Glomerular visceral epithelial cell (primary cell): ENCODE measurements around the gene HCN4.

ENCODE experiments used
- DNase-seq: peaks from one replicate; pipeline ENCODE4 v3.0.0-alpha.2; 2016; ENCODE audit errors: extremely low spot score

Gene HCN4

DNA sequence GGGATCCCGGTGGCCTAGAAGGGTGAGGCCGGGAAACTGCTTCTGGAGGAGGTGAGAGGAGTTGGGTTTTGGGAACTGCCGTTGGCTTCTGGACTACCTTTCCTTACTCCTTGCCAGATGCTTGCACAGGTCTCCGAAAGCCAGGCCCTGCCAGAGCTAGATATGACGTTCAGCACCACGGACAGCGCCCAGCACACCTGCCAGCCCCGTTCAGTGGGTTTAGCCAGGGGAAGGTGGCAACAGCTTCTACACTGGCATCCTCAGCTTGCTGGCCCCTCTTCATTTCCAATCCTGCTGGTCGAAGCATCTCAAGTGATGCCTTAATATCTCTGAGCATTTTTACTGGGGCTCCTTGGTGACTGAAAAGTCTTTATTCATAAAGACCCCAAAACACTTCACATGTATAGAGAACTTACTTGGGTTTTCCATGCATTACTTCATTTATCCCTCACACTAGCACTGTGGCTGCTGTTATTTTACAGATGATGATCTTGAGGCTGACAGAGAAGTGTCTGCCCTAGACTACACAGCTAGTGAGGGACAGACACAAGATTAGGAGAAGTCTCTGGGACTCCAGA lies 21.9 kb downstream of the HCN4 start:
- peak; percentile 63 for DNase-seq

- no peak for DNase-seq
These were observed 23.1 kb downstream of the HCN4 start for GRCh38 chr15:73345658-73346057.

DNA sequence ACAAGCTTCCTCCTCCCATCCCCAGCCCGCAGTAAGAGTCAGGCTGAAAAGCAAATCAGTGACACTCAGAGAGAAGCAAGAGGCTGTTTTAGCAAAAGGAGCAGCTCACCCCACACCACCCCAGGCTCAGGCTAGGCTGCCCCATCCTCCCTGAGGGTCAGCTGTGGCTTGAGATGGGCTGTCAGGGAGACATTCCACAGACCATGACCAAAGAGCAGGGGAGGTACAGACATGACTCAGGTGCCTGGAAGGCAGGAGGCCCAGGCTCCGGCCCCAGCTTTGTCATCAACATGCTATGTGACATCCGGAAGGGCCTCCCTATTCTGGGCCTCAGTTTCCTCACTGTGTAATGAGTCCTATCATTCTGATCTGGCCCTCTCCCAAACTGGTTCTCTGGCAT lies 24.7 kb downstream of the HCN4 start:
- DNase-seq: peak; percentile 50

DNA sequence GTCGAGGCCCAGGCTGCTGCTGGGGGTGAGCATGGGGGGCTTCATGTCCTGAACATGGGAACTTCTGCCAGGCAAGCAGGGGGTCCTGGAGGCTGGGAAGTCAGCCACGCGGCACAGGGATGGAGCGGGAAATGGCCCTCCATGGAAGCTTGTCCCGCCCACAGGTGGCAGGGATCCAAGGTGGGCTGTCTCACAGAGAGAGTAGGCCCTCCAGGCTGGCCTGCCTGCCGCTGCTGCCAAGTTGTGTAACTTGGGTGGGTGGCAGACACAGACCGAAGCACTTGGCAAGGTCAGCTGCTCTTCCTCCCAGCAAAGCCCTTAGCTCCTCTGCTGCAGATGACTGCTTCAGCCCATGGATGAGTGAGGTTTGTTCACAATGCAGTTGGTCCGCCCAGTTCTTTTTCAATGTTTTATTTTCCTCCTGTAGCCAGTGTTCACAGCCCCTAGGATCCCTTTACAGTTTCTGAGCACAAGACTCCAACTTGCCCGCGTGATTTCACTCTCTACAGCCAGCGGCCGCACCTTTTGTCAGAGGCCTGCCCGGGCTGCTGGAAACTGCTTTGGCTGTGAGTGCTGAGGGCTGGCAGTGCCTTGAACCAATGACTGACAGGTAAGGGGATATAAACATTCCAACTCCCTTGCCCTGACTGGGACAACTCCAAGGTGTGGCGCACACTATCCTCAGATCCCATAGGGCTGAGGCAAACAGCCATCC lies 26.7 kb downstream of the HCN4 start:
- DNase-seq: no peak

GRCh38 chr15:73340502-73341192 lies 28.1 kb downstream of the HCN4 start:
- no peak for DNase-seq

- DNase-seq: no peak
These were observed 30.0 kb downstream of the HCN4 start for GRCh38 chr15:73338606-73339374.

DNA sequence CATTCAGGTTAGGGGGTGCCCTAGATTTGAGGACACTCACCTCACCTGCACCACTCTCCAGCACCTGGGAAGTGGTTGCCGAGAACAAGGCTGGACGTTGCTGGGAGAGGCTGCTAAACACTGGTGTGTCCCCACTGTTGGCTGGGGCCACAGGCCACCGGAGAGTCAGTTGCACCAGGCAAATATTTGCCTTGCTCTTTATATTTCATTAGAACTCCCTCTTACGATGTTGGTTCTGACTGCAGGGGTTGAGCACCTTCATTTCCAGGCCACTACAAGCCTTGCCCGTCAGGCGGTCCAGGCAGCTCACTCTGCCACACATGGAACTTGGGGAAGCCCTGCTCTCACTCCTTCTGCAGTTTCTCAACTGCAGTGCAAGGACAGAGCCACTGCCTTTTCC lies 30.7 kb downstream of the HCN4 start:
- no peak for DNase-seq

DNA sequence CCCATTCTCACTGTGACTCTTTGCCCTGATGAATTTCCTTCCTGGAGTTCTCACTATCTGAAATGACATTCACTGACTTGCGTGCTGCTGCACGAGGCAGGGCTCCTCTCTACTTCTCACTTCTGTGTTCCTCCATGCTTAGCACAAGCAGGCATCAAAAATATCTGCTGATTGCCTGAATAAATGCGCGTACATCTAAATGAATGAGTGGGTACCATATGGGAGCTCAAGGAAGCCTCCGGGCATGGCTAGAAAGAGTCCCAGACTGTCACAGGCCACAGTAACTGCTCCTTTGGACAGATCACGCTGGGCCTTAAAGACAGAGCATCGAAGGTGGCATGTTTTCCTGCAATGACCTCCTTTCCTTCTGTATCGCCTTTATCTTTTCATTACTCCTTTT lies 31.6 kb downstream of the HCN4 start:
- no peak for DNase-seq

GRCh38 chr15:73336756-73337155 lies 32.0 kb downstream of the HCN4 start:
- DNase-seq: no peak

GRCh38 chr15:73335471-73335870 lies 33.3 kb downstream of the HCN4 start:
- no peak for DNase-seq

- no peak for DNase-seq
These were observed 33.7 kb downstream of the HCN4 start for GRCh38 chr15:73335026-73335425.

- no peak for DNase-seq
These were observed 34.7 kb downstream of the HCN4 start for GRCh38 chr15:73334086-73334485.

DNA sequence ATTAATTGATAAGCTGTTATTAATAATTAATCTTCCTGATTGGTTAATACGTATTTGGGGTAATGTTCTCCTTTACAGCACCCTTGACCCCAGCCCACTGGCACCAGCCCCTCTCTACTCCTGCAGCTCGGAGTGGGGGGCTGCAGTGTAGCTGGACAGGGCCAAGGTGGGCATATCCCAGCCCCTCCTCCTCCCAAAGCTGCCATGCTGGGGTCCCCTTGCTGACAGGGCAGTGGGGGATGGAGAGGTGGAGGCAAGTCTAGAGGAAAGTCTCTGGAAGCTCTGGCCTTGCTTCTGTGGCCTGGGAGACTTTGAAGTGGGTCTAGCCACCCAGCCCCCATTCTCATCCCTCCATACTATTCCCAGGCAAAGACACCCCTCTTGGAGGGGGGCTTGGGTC lies 35.8 kb downstream of the HCN4 start:
- no peak for DNase-seq

- no peak for DNase-seq
These were observed 36.5 kb downstream of the HCN4 start for GRCh38 chr15:73331991-73332925.

DNA sequence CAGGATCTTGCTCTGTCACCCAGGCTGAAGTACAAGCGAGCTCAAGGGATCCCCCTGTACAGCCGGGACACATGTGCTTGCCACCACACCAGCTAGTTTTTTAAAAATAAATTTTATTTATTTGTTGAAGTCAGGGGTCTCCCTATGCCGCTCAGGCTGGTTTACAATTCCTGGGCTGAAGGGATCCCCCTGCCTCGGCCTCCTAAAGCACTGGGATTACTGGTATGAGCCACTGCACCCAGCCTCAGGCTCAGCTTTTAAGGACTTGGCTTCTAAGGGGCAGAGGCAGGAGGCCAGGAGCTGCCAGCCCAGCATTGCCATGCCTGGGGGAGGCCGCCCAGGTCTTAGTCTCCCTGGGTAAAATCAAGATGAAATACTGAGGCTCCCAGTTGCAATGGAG lies 37.3 kb downstream of the HCN4 start:
- no peak for DNase-seq

- no peak for DNase-seq
These were observed 38.3 kb downstream of the HCN4 start for GRCh38 chr15:73330206-73331051.

GRCh38 chr15:73329501-73330200 lies 39.1 kb downstream of the HCN4 start:
- DNase-seq: no peak

DNA sequence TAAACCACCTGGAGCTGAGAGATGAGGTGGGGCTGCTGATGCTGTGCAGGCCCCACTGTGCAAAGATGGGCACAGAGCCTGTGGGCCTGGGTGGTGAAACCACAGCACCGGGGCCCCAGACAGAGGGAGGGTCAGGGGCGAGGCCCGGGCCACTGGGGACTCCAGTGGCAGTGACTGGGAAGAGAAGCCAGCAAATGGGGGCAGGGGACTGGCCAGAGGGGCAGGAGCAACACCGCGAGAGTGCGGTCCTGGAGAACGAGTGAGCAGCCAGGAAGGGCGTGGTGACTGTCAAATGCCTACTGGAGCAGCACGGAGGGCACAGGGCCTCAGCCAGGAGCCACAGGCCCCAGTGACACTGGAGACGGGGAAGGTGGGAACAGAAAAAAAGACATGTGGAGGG lies 39.8 kb downstream of the HCN4 start:
- DNase-seq: no peak

DNA sequence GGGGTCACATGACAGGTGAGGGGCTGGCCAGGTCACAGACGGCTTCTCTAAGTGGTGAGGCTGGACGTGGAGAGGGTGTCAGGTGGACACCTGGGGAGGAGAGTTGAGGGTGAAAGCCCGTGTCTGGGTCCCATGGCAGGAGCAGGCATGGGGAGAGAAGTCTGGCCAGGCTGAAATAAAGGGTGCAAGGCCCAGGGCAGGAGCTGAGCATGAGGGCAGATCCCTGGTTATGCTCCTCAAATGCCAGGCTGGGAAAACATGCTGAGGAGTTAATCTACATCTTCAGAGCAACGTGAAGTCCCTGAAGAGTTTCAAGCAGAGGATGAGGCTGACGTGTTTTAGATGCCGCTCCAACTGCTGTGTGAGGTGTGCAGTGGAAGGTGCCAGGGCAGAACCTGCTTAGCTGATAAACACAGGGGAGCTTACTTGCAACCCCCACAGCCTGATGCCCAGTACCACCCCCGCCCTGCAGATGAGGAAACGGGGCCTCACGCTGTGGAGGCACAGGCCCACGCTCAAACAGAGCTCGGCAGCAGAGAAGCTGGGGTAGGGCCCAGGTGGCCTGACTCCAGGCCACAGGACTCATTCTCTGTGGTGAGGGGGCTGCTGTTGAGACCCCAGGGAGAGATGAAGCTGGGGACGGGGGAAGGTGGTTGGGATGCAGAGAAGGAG lies 40.5 kb downstream of the HCN4 start:
- DNase-seq: no peak
